Mesothelial cell of epicardium (in vitro differentiated cells): ENCODE measurements around the gene GPR18. TPM values are rescaled to one million over a fixed set of nuclear protein-coding genes. Genes with fewer than 3 reads are reported as not detected.
A peak's percentile ranks its signal among the peaks of the same experiment; 100 is the strongest.

ENCODE experiments used
- DNase-seq, 2 experiments: peaks; one replicate each; pipeline ENCODE4 v3.0.0; 2021; ENCODE audit warnings: low spot score in 2 of 2; ENCODE audit not compliant: unreplicated experiment in 2 of 2
- H3K27ac Mint-ChIP-seq: 2 replicates; pipeline ENCODE4 v1.8.0; 2021; ENCODE audit warnings: mixed read lengths
- H3K27me3 Mint-ChIP-seq: 2 replicates; pipeline ENCODE4 v1.8.0; 2021; ENCODE audit warnings: low read depth, mixed read lengths
- H3K36me3 Mint-ChIP-seq: 2 replicates; pipeline ENCODE4 v1.8.0; 2021; ENCODE audit warnings: mixed read lengths
- H3K4me1 Mint-ChIP-seq: 2 replicates; pipeline ENCODE4 v1.8.0; 2021; ENCODE audit warnings: mixed read lengths
- H3K4me3 Mint-ChIP-seq: 2 replicates; pipeline ENCODE4 v1.8.0; 2021; ENCODE audit warnings: mild to moderate bottlenecking, moderate library complexity, mixed read lengths
- H3K9me3 Mint-ChIP-seq: 2 replicates; pipeline ENCODE4 v1.8.0; 2021; ENCODE audit warnings: mixed read lengths
- CTCF ChIP-seq: fragments of 200-600 bp; sonication (generic); IDR thresholded peaks from one replicate; pipeline ENCODE4 v1.5.0; 2021; ENCODE audit warnings: antibody characterized with exemption; ENCODE audit not compliant: unreplicated experiment
- total RNA-seq: library from RNA; stranded (reverse); gene quantifications from 3 replicates; pipeline ENCODE4 v1.2.1, GENCODE V29; 2021

The GPR18 gene
- total RNA-seq, 1 donor from 2014 or later: not detected

GRCh38 chr13:99271249-99271648 is 13.1 kb upstream of the GPR18 start:
- no peak overlapping the region for H3K4me3 Mint-ChIP-seq
- TF ChIP-seq CTCF: no peak
- H3K36me3 Mint-ChIP-seq: peaks cover 15% of the 10 kb centered on the region
- no peaks in the 10 kb centered on the region for H3K4me1 Mint-ChIP-seq
- no peak for DNase-seq
- H3K9me3 Mint-ChIP-seq: peaks cover 4% of the 10 kb centered on the region
- no peaks in the 10 kb centered on the region for H3K27me3 Mint-ChIP-seq
- H3K27ac Mint-ChIP-seq: no peak overlapping the region

GRCh38 chr13:99270518-99270917 is 12.3 kb upstream of the GPR18 start:
- Mint-ChIP-seq H3K27ac (no peak overlapping the region), H3K4me3 (no peak overlapping the region), H3K9me3 (peaks cover 4% of the 10 kb centered on the region), H3K36me3 (peaks cover 13% of the 10 kb centered on the region), H3K4me1 (no peaks in the 10 kb centered on the region), H3K27me3 (no peaks in the 10 kb centered on the region)
- DNase-seq: no peak
- no peak for TF ChIP-seq CTCF

GRCh38 chr13:99269627-99270241 is 11.6 kb upstream of the GPR18 start:
- Mint-ChIP-seq H3K4me3 (no peak overlapping the region), H3K4me1 (no peaks in the 10 kb centered on the region), H3K27me3 (no peaks in the 10 kb centered on the region), H3K36me3 (peaks cover 12% of the 10 kb centered on the region), H3K9me3 (peaks cover 4% of the 10 kb centered on the region), H3K27ac (no peak overlapping the region)
- no peak for DNase-seq
- TF ChIP-seq CTCF: peak; percentile 16

- Mint-ChIP-seq H3K36me3 (peaks cover 12% of the 10 kb centered on the region), H3K4me3 (no peak overlapping the region), H3K27me3 (no peaks in the 10 kb centered on the region), H3K9me3 (peaks cover 4% of the 10 kb centered on the region), H3K27ac (no peak overlapping the region), H3K4me1 (no peaks in the 10 kb centered on the region)
- DNase-seq: no peak
- no peak for TF ChIP-seq CTCF
These were observed 10.6 kb upstream of the GPR18 start for GRCh38 chr13:99268822-99269221.

GRCh38 chr13:99267927-99268326 is 9.7 kb upstream of the GPR18 start:
- no peak for TF ChIP-seq CTCF
- Mint-ChIP-seq H3K36me3 (peaks cover 7% of the 10 kb centered on the region), H3K4me3 (no peak overlapping the region), H3K9me3 (peaks cover 4% of the 10 kb centered on the region), H3K4me1 (no peaks in the 10 kb centered on the region), H3K27me3 (no peaks in the 10 kb centered on the region), H3K27ac (no peak overlapping the region)
- no peak for DNase-seq

GRCh38 chr13:99266827-99267226 is 8.6 kb upstream of the GPR18 start:
- Mint-ChIP-seq H3K27ac (no peak overlapping the region), H3K36me3 (peaks cover under 1% of the 10 kb centered on the region), H3K4me1 (no peaks in the 10 kb centered on the region), H3K9me3 (no peaks in the 10 kb centered on the region), H3K4me3 (no peak overlapping the region), H3K27me3 (no peaks in the 10 kb centered on the region)
- TF ChIP-seq CTCF: no peak
- no peak for DNase-seq
